ENCODE results near the gene PRR30. TPM values are rescaled to one million over a fixed set of nuclear protein-coding genes. Genes with fewer than 3 reads are reported as not detected.

Gene PRR30
- total RNA-seq, 1 experiment from 2014 or later = not detected

DNA sequence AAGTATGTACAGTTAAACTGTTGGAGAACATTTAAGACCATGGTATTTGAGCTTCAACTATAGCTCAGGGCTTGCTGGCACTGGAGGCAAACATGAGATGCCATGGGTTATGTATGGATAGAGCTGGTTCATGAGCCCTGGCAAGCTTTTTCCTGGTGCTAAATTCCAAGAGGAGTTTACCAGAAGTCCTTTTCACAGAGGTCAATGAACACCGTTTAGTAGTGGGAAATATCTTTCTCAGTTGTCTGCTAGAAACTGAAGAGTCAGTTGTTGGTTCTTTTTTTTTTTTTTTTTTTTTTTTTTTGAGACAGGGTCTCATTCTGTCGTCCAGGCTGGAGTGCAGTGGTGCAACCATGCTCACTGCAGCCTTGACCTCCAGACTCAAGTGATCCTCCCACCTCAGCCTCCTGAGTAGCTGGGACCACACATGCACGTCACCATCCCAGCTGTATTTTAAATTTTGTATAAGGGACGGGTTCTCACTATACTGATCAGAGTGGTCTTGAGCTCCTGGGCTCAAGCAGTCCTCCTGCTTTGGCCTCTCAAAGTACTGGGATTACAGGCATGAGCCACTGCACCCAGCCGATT is 51.3 kb downstream of the PRR30 start:
- no peak for DNase-seq (ENCODE audit: low spot score)
- in situ Hi-C loops (cut with HindIII; ENCODE audit: low sequenced_read_pairs) = no loop called here

Other genes with a start within 250 kb of the PRR30 start
- 2.3 and 4.2 TPM in 2 replicates for gene MAPRE3, start 168.8 kb downstream of the PRR30 start, total RNA-seq (2014; rRNA removed; shearing (Covaris generic))
- 34.7 and 37.0 TPM in 2 replicates for gene TMEM214, start 106.4 kb downstream of the PRR30 start, total RNA-seq (2014; rRNA removed; shearing (Covaris generic))
- 59.4 and 68.2 TPM in 2 replicates for gene AGBL5, start 87.7 kb downstream of the PRR30 start, total RNA-seq (2014; rRNA removed; shearing (Covaris generic))
- gene OST4, start 67.8 kb downstream of the PRR30 start, total RNA-seq (2014; rRNA removed; shearing (Covaris generic)) = 339 and 392 TPM in 2 replicates
- gene EMILIN1, start 60.8 kb downstream of the PRR30 start, total RNA-seq (2014; rRNA removed; shearing (Covaris generic)) = 2.3 and 3.9 TPM in 2 replicates
- gene KHK, start 52.6 kb downstream of the PRR30 start, total RNA-seq (2014; rRNA removed; shearing (Covaris generic)) = 2.4 and 7.3 TPM in 2 replicates
- 1.3 and 11.3 TPM in 2 replicates for gene CGREF1, start 20.3 kb downstream of the PRR30 start, total RNA-seq (2014; rRNA removed; shearing (Covaris generic))
- gene ABHD1, start 15.6 kb downstream of the PRR30 start, total RNA-seq (2014; rRNA removed; shearing (Covaris generic)) = 0.43 TPM in 1 of 2 replicates, not detected in the other
- 89.5 and 92.2 TPM in 2 replicates for gene PREB, start 4.8 kb downstream of the PRR30 start, total RNA-seq (2014; rRNA removed; shearing (Covaris generic))
- not detected in 2 replicates for gene TCF23, start 9.6 kb upstream of the PRR30 start, total RNA-seq (2014; rRNA removed; shearing (Covaris generic))
- 130 and 164 TPM in 2 replicates for gene ATRAID, start 72.6 kb upstream of the PRR30 start, total RNA-seq (2014; rRNA removed; shearing (Covaris generic))
- gene SLC5A6, start 72.9 kb upstream of the PRR30 start, total RNA-seq (2014; rRNA removed; shearing (Covaris generic)) = 53.8 and 60.0 TPM in 2 replicates
- gene CAD, start 78.0 kb upstream of the PRR30 start, total RNA-seq (2014; rRNA removed; shearing (Covaris generic)) = 52.3 and 69.6 TPM in 2 replicates
- gene SLC30A3, start 123.6 kb upstream of the PRR30 start, total RNA-seq (2014; rRNA removed; shearing (Covaris generic)) = 1.3 and 2.6 TPM in 2 replicates
- gene DNAJC5G, start 136.0 kb upstream of the PRR30 start, total RNA-seq (2014; rRNA removed; shearing (Covaris generic)) = not detected in 2 replicates
- not detected in 2 replicates for gene TRIM54, start 143.0 kb upstream of the PRR30 start, total RNA-seq (2014; rRNA removed; shearing (Covaris generic))
- not detected in 2 replicates for gene UCN, start 169.0 kb upstream of the PRR30 start, total RNA-seq (2014; rRNA removed; shearing (Covaris generic))
- gene MPV17, start 183.7 kb upstream of the PRR30 start, total RNA-seq (2014; rRNA removed; shearing (Covaris generic)) = 80.5 and 99.1 TPM in 2 replicates
- 101 and 102 TPM in 2 replicates for gene GTF3C2, start 217.4 kb upstream of the PRR30 start, total RNA-seq (2014; rRNA removed; shearing (Covaris generic))
- gene EIF2B4, start 230.9 kb upstream of the PRR30 start, total RNA-seq (2014; rRNA removed; shearing (Covaris generic)) = 36.0 and 44.8 TPM in 2 replicates
- 157 and 165 TPM in 2 replicates for gene SNX17, start 231.2 kb upstream of the PRR30 start, total RNA-seq (2014; rRNA removed; shearing (Covaris generic))
- gene ZNF513, start 241.3 kb upstream of the PRR30 start, total RNA-seq (2014; rRNA removed; shearing (Covaris generic)) = 20.4 and 23.3 TPM in 2 replicates

All from G401 (cell line).